Retina (tissue), 1 donor: Measurements from ENCODE around the gene TWF1.
"Not testable (repeated sequence)": the region's sequence is repeated elsewhere in the genome, so short reads cannot be mapped to it uniquely, and the experiment has no call there.

Experiments used
- DNase-seq: peaks from one replicate; pipeline ENCODE4 v3.0.0-alpha.2; 2016

TWF1 gene

DNA sequence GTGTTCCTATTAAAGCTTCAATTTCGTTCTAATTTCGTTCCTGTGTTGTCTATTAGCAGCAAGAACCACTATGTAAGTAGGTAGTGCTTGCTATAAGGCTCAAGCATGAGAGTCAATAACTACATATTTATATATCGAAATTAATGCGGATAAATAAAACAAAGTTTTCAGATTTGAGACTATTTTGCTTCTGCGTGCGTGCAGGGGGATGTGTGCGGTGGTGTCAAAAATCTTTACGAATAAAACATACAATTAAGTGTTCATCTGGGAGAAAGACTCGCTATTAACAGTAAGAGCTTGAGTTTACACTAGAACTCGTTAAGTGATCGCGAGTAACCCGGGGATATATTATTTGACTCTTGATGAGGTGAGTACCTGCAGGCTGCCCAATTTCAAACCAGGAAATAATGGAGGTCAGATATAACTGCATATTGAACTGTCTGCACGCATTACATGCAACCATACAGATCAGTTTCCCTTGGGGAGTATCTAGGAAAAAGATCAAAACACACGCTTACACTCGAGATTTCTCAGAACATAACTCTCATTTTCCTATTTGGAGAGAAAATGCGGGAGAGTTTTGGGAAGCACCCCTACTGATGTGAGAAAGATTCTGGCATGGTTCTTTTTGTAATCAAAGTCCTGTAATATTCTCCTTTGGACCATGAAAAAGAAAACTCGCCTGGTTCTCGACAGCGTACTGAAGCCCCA lies 813 bp downstream of the TWF1 start:
- no peak for DNase-seq

DNA sequence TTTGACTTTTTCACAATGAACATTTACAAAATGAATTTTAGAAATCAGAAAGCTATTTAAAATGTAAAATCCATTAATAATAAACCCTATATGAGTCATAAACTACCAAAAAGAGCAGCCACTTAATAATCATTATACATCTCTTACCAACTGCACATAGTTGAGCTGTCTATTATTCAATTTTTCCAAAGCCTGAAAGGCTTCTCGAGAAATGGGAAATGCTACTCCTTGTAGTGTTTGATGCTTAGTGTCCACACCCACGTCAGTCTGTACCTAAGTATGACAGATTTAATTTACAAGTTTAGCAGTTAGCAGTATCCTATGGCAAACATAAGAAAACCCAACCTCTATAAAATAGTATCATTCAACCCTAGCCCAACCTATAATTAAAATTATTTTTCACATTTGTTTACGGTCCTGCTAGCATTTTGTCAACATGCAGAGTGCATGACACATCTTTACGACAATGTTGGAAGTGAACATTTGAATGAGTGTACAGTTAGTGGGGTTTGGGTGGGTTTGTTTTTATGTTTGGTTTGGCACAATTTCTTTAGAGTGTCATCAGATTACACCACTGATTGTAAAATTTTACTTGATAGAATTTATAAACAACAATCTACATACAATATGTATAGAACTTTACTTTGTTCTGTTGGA lies 8.4 kb downstream of the TWF1 start:
- DNase-seq = no peak

- DNase-seq = no peak
Measured at GRCh38 chr12:43795716-43796280, 10.3 kb downstream of the TWF1 start.

DNA sequence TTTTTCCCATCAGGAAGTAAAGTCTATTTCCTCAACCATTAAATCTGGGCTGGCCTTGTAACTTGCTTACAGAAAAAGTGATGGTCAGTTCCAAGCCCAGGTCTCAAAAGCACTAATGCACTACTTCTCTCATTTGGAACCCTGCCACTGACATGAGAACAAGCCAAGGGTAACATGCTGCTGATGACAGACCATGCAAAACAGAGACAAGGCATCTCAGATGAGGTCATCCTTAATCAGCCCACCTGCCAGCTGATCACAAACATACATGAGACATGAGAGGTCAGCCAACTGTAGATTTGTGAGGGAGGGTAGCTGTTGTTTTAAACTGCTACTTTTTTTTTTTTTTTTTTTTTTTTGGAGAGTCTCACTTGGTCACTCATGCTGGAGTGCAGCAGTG lies 16.2 kb downstream of the TWF1 start:
- no peak for DNase-seq

GRCh38 chr12:43786899-43787693 lies 19.0 kb downstream of the TWF1 start:
- DNase-seq = no peak

- no peak for DNase-seq
Measured at GRCh38 chr12:43776498-43776897, 29.6 kb downstream of the TWF1 start.

- no peak for DNase-seq
Measured at GRCh38 chr12:43766291-43766690, 39.8 kb downstream of the TWF1 start.

DNA sequence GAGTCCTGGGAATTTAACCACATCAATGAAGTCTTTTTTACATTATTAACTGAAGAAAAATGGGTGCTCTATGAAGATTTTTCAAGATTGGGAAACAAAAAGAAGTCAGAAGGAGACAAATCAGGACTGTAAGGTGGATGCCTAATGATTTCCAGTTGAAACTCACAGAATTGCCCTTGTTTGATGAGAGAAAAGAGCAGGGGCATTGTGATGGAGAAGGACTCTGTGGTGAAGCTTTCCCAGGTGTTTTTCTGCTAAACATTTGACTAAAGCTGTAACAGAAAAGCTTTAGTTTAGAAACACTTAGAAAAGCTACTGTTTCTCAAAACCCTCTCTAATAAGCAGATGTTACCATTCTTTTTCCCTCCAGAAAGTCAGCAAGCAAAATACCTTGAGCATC lies 41.6 kb downstream of the TWF1 start:
- DNase-seq = no peak

- DNase-seq = no peak
Measured at GRCh38 chr12:43763769-43764168, 42.3 kb downstream of the TWF1 start.

GRCh38 chr12:43762596-43762995 lies 43.5 kb downstream of the TWF1 start:
- DNase-seq = no peak

GRCh38 chr12:43761500-43761899 lies 44.6 kb downstream of the TWF1 start:
- DNase-seq = no peak

GRCh38 chr12:43760396-43760795 lies 45.7 kb downstream of the TWF1 start:
- DNase-seq = no peak

- peak; percentile 98 for DNase-seq
Measured at GRCh38 chr12:43758728-43759563, 47.2 kb downstream of the TWF1 start, which contains the start of the genes IRAK4 and PUS7L. Gene IRAK4 (plus strand): TSS chr12:43758951. CDS start chr12:43768112, 9,161 bp downstream. Gene PUS7L (minus strand): TSS chr12:43758790. CDS start chr12:43755245, 3,545 bp downstream.

- no peak for DNase-seq
Measured at GRCh38 chr12:43758247-43758727, 47.8 kb downstream of the TWF1 start.

DNA sequence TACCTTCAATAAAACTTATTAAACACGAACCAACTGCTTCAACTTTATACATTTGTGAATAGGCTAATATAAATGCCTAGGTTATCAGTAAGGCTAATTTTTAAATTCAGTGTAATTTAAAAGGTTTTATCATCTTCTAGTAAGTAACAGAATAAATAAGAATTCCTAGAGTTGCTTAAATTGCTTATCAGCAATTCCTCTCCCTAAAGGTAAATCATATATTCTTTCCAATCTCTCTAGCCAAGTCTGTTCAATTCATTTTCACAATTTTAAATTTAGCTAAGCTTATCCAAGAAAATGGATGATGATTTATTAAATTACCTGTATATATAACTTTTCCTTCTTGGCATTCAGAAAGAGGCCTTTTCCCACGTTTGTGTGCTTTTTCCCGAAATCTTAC lies 52.1 kb downstream of the TWF1 start:
- no peak for DNase-seq

GRCh38 chr12:43751360-43751759 lies 54.8 kb downstream of the TWF1 start:
- not testable (repeated sequence) for DNase-seq

DNA sequence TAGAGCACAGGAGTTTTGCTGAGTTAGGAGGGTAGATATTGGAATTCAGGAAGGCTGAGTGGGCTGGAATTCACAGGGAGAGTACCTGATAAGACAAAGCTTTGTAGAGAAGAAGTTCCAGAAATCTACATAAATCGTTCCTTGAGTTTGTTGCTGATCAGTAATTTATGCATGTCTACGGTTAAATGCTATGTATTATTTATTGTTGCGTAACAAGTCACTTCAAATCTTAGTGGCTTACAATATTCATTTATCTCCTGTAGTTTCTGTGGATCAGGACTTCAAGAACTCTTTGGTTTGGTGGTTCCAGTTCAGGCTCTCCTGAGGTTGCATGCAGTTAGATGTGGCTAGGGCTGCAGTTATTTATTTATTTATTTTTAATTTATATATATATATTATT lies 55.3 kb downstream of the TWF1 start:
- no peak for DNase-seq

- DNase-seq = no peak
Measured at GRCh38 chr12:43749016-43749415, 57.1 kb downstream of the TWF1 start.

DNA sequence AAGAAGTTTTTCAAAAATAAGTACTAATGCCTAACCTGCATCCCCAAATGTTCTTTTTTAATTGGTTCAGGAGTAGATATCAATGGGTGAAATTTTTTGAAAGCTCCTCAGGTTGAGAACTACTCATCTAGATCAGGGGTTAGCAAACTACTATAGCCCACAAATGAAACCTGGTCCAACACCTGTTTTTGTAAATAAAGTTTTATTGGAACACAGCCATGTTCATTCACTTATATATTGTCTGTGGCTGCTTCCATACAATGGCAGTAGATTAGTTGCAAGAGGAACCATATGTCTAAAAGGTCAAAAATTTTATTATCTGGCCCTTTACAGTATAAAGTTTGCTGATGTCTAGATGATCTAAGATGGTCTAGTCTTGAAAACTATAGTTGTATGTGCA lies 61.3 kb downstream of the TWF1 start:
- no peak for DNase-seq
